Measurements from ENCODE around the gene UNC5A. TPM values are rescaled to one million over a fixed set of nuclear protein-coding genes. Genes with fewer than 3 reads are reported as not detected.

UNC5A gene
- total RNA-seq, 2 donors from 2014 or later, result 0.89 to 1.4 TPM

DNA sequence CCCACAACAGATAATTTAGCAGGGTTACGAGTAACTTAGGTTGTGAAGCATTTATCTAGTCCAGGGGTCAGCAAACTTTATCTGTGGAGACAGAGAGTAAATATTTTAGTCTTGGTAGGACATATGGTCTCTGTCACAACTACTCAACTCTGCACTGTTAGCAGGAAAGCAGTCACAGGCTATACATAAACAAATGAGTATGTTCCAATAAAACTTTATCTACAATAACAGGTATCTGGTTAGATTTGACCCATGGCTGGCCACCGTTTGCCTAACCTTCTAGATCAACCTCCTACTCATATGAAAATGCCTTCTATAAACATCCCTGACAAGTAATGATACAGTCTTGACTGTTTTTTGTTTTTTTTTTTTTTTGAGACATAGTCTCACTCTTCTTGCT is 101.8 kb downstream of the UNC5A start:
- Mint-ChIP-seq H3K36me3 (ENCODE audit: low read depth) (peaks cover 16% of the 10 kb centered on the region), H3K27ac (no peak overlapping the region), H3K9me3 (no peaks in the 10 kb centered on the region), H3K27me3 (ENCODE audit: insufficient read depth) (no peaks in the 10 kb centered on the region), H3K4me1 (peaks cover 37% of the 10 kb centered on the region), H3K4me3 (no peak overlapping the region)
- H3K27me3 ChIP-seq (ENCODE audit: control insufficient read depth, insufficient read depth, low read length, poor library complexity, severe bottlenecking), result no peaks in the 10 kb centered on the region
- no peak overlapping the region for H3K27ac ChIP-seq (ENCODE audit: low read depth, low read length)
- H3K36me3 ChIP-seq (ENCODE audit: control insufficient read depth, insufficient read depth, low read length), result peaks cover 27% of the 10 kb centered on the region
- WGBS, 2 experiments (ENCODE audit: insufficient coverage in 1 of 2, insufficient read length in 1 of 2), result 82 to 100% methylated on average over 1 to 2 of the region's 2 CpGs
- no peak overlapping the region for H3K4me3 ChIP-seq (ENCODE audit: low read length)
- no peaks in the 10 kb centered on the region for H3K9me3 ChIP-seq (ENCODE audit: control insufficient read depth, low read length)
- no peak overlapping the region for H3K9ac ChIP-seq (ENCODE audit: extremely low read depth, low read length, poor library complexity, severe bottlenecking)
- peaks cover 26% of the 10 kb centered on the region for H3K4me1 ChIP-seq (ENCODE audit: control insufficient read depth, insufficient read depth, low read length)
- TF ChIP-seq, protein P1, sequence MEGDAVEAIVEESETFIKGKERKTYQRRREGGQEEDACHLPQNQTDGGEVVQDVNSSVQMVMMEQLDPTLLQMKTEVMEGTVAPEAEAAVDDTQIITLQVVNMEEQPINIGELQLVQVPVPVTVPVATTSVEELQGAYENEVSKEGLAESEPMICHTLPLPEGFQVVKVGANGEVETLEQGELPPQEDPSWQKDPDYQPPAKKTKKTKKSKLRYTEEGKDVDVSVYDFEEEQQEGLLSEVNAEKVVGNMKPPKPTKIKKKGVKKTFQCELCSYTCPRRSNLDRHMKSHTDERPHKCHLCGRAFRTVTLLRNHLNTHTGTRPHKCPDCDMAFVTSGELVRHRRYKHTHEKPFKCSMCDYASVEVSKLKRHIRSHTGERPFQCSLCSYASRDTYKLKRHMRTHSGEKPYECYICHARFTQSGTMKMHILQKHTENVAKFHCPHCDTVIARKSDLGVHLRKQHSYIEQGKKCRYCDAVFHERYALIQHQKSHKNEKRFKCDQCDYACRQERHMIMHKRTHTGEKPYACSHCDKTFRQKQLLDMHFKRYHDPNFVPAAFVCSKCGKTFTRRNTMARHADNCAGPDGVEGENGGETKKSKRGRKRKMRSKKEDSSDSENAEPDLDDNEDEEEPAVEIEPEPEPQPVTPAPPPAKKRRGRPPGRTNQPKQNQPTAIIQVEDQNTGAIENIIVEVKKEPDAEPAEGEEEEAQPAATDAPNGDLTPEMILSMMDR (conservative IDR thresholded peaks at IDR 0.05), result no peak
- no peak for DNase-seq

GRCh38 chr5:176915906-176916305 is 105.5 kb downstream of the UNC5A start:
- DNase-seq, result no peak
- Histone ChIP-seq H3K9ac (ENCODE audit: extremely low read depth, low read length, poor library complexity, severe bottlenecking) (no peak overlapping the region), H3K27ac (ENCODE audit: low read depth, low read length) (no peak overlapping the region), H3K36me3 (ENCODE audit: control insufficient read depth, insufficient read depth, low read length) (peaks cover 17% of the 10 kb centered on the region), H3K4me1 (ENCODE audit: control insufficient read depth, insufficient read depth, low read length) (peaks cover 16% of the 10 kb centered on the region), H3K4me3 (ENCODE audit: low read length) (no peak overlapping the region), H3K27me3 (ENCODE audit: control insufficient read depth, insufficient read depth, low read length, poor library complexity, severe bottlenecking) (no peaks in the 10 kb centered on the region), H3K9me3 (ENCODE audit: control insufficient read depth, low read length) (no peaks in the 10 kb centered on the region)
- Mint-ChIP-seq H3K27ac (no peak overlapping the region), H3K4me3 (no peak overlapping the region), H3K4me1 (peaks cover 14% of the 10 kb centered on the region), H3K9me3 (no peaks in the 10 kb centered on the region), H3K36me3 (ENCODE audit: low read depth) (peaks cover 18% of the 10 kb centered on the region), H3K27me3 (ENCODE audit: insufficient read depth) (no peaks in the 10 kb centered on the region)
- WGBS, 2 experiments (ENCODE audit: insufficient coverage in 1 of 2, insufficient read length in 1 of 2), result 74 to 100% methylated on average over 1 to 2 of the region's 2 CpGs
- TF ChIP-seq, protein P1 (conservative IDR thresholded peaks at IDR 0.05), result no peak

DNA sequence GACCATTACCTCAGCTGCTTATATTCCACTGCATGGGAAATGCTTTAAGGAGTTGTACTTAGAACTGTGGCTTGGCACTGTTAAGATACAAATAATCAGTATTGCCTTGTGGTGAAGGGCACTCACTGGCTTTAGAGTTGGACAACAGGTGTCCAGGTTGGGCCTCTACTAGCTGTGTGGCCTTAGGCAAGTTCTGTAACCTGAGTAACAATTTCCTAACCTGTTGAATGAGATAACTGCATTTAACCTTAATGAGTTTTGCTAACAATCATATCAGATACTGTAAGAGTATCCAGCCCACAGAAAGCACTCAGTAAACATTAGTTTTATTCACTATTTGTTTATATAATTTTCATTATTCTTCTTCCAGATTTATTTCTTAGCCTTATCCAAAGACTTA is 106.0 kb downstream of the UNC5A start:
- Mint-ChIP-seq H3K27ac (no peak overlapping the region), H3K9me3 (no peaks in the 10 kb centered on the region), H3K4me1 (peaks cover 14% of the 10 kb centered on the region), H3K27me3 (ENCODE audit: insufficient read depth) (no peaks in the 10 kb centered on the region), H3K36me3 (ENCODE audit: low read depth) (peaks cover 18% of the 10 kb centered on the region), H3K4me3 (no peak overlapping the region)
- Histone ChIP-seq H3K9ac (ENCODE audit: extremely low read depth, low read length, poor library complexity, severe bottlenecking) (no peak overlapping the region), H3K4me1 (ENCODE audit: control insufficient read depth, insufficient read depth, low read length) (peaks cover 16% of the 10 kb centered on the region), H3K4me3 (ENCODE audit: low read length) (no peak overlapping the region), H3K36me3 (ENCODE audit: control insufficient read depth, insufficient read depth, low read length) (peaks cover 17% of the 10 kb centered on the region), H3K27me3 (ENCODE audit: control insufficient read depth, insufficient read depth, low read length, poor library complexity, severe bottlenecking) (no peaks in the 10 kb centered on the region), H3K27ac (ENCODE audit: low read depth, low read length) (no peak overlapping the region), H3K9me3 (ENCODE audit: control insufficient read depth, low read length) (no peaks in the 10 kb centered on the region)
- no peak for DNase-seq
- TF ChIP-seq, protein P1 (conservative IDR thresholded peaks at IDR 0.05), result no peak

Measured in endodermal cell (in vitro differentiated cells).